ENCODE data around the gene OCRL. TPM values are rescaled to one million over a fixed set of nuclear protein-coding genes. Genes with fewer than 3 reads are reported as not detected.

Gene OCRL
- total and polyA plus RNA-seq, 2 donors (not counting 1 experiment from before 2014, with no cell fraction given): 4.6 to 10.6 TPM

DNA sequence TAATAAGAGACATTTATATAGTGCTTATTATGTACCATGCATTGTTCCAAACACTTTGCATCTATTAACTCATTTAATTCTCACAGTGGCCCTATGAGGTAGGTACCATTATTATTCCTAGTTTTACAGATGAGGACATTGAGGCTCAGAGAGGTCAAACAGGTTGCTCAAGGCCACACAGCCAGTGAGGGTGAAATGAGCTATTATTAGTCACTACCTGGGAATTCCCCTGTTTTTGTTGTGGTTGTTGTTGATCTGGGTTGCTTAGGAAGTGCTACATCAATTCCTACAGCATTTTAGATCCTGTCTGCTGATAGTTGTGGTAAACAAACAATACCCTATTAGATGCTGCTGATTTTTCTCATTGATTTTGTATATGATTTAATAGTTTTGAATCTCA, 73.5 kb downstream of the OCRL start:
- DNase-seq: no peak
- Histone ChIP-seq H3K27ac (ENCODE audit: low read length in 2 of 2) (no peak overlapping the region), H3K4me2 (replicated peaks; ENCODE audit: low read depth, low read length, poor library complexity, severe bottlenecking) (no peak overlapping the region), H3K4me1 (ENCODE audit: control insufficient read depth in 2 of 2, insufficient read depth in 2 of 2, low read length in 2 of 2) (no peaks in the 10 kb centered on the region), H3K79me2 (ENCODE audit: control insufficient read depth, insufficient read depth, low read length) (no peaks in the 10 kb centered on the region), H3K4me3 (ENCODE audit: control extremely low read depth in 1 of 5, extremely low read depth in 1 of 5, insufficient read depth in 1 of 5, low read depth in 2 of 5, low read length in 4 of 5) (no peak overlapping the region), H3K9me3 (ENCODE audit: control extremely low read depth in 1 of 3, control insufficient read depth in 2 of 3, insufficient read depth in 1 of 3, low read length in 2 of 3) (no peaks in the 10 kb centered on the region), H3K9ac (ENCODE audit: low read length) (no peak overlapping the region), H3K36me3 (replicated peaks in 1 of 2; ENCODE audit: control extremely low read depth in 1 of 2, control insufficient read depth in 1 of 2, extremely low read depth in 1 of 2, insufficient read depth in 2 of 2, low read length in 1 of 2) (no peaks in the 10 kb centered on the region), H3K27me3 (replicated peaks in 1 of 4; ENCODE audit: control extremely low read depth in 1 of 4, control insufficient read depth in 3 of 4, insufficient read depth in 4 of 4, low read length in 3 of 4) (no peaks in the 10 kb centered on the region), H2AFZ (ENCODE audit: insufficient read depth, low read depth, low read length, poor library complexity, severe bottlenecking) (no peak overlapping the region), H4K20me1 (ENCODE audit: control insufficient read depth, insufficient read depth, low read length, poor library complexity, severe bottlenecking) (no peaks in the 10 kb centered on the region)
- H3K27me3 Mint-ChIP-seq: no peaks in the 10 kb centered on the region
- no peak for TF ChIP-seq EZH2 (IDR thresholded peaks at IDR 0.05; ENCODE audit: borderline replicate concordance, insufficient read depth, low read depth, low read length, poor library complexity, severe bottlenecking)
- TF ChIP-seq, protein P1, sequence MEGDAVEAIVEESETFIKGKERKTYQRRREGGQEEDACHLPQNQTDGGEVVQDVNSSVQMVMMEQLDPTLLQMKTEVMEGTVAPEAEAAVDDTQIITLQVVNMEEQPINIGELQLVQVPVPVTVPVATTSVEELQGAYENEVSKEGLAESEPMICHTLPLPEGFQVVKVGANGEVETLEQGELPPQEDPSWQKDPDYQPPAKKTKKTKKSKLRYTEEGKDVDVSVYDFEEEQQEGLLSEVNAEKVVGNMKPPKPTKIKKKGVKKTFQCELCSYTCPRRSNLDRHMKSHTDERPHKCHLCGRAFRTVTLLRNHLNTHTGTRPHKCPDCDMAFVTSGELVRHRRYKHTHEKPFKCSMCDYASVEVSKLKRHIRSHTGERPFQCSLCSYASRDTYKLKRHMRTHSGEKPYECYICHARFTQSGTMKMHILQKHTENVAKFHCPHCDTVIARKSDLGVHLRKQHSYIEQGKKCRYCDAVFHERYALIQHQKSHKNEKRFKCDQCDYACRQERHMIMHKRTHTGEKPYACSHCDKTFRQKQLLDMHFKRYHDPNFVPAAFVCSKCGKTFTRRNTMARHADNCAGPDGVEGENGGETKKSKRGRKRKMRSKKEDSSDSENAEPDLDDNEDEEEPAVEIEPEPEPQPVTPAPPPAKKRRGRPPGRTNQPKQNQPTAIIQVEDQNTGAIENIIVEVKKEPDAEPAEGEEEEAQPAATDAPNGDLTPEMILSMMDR (IDR thresholded peaks at IDR 0.05): no peak
- H3K4me3 Mint-ChIP-seq: no peak overlapping the region
- POLR2A ChIA-PET: no interaction called here
- CTCF ChIA-PET: no interaction called here
- no peaks in the 10 kb centered on the region for H3K9me3 Mint-ChIP-seq (ENCODE audit: insufficient read depth)
- intact Hi-C loops (cut with micrococcal nuclease): no loop called here
- no peaks in the 10 kb centered on the region for H3K4me1 Mint-ChIP-seq
- no peak for ATAC-seq (ENCODE audit: low read depth)
- H3K27ac Mint-ChIP-seq: no peak overlapping the region

DNA sequence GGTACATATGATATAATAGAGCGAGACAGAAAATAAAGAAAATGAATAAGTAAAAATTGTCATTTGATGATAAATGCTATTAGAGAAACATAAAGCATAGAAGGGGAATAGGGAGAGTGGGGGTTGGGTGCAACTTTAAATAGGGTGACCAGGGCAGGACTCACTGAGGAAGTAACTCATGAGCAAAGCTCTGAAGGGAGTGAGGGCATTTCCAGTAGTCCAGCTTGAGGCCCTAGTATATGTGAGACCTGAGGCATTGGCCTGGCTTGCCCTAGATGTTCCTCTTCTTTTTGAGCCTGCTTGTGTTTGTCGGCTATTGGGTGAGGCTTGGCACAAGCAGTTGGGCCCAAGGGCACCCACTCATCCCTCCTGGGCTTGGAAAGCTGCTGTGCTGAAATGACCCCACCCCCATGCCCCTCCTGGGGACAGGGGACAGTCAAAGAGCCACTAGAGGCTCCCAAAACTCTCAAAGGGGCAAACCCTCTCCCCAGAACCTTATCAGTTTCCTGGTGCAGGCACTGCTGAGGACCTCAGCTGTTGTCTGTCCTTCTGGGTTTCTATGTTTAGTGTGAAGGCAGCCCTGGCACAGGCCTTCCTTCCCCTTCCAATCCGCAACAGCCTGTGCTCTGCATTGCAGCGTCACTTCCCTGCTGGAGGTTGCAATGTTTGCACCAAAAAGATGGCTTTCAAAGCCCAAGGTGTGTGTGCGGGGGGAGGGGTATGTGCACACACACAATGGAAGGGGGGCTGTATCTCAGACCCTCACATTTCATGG, 74.6 kb downstream of the OCRL start:
- H3K4me3 ChIP-seq (ENCODE audit: control extremely low read depth in 1 of 5, extremely low read depth in 1 of 5, insufficient read depth in 1 of 5, low read depth in 2 of 5, low read length in 4 of 5): no peak overlapping the region
- H3K4me1 ChIP-seq (ENCODE audit: control insufficient read depth in 2 of 2, insufficient read depth in 2 of 2, low read length in 2 of 2): no peaks in the 10 kb centered on the region
- no peak overlapping the region for H3K4me2 ChIP-seq (replicated peaks; ENCODE audit: low read depth, low read length, poor library complexity, severe bottlenecking)
- Mint-ChIP-seq H3K4me1 (no peaks in the 10 kb centered on the region), H3K27me3 (no peaks in the 10 kb centered on the region), H3K9me3 (ENCODE audit: insufficient read depth) (no peaks in the 10 kb centered on the region), H3K4me3 (no peak overlapping the region), H3K27ac (no peak overlapping the region)
- 60% methylated on average over 1 of the region's 5 CpGs for WGBS (ENCODE audit: insufficient coverage)
- no peak for ATAC-seq (ENCODE audit: low read depth)
- H3K27ac ChIP-seq (ENCODE audit: low read length in 2 of 2): no peak overlapping the region
- no peak for DNase-seq
- ChIA-PET CTCF (interaction anchor here (1.1 kb wide), 1 partner anchor 13 kb away, joined by 5 read pairs; no protein-coding TSS in a partner anchor), POLR2A (no interaction called here)
- H3K27me3 ChIP-seq (replicated peaks in 1 of 4; ENCODE audit: control extremely low read depth in 1 of 4, control insufficient read depth in 3 of 4, insufficient read depth in 4 of 4, low read length in 3 of 4): no peaks in the 10 kb centered on the region
- no peaks in the 10 kb centered on the region for H4K20me1 ChIP-seq (ENCODE audit: control insufficient read depth, insufficient read depth, low read length, poor library complexity, severe bottlenecking)
- no peaks in the 10 kb centered on the region for H3K36me3 ChIP-seq (replicated peaks in 1 of 2; ENCODE audit: control extremely low read depth in 1 of 2, control insufficient read depth in 1 of 2, extremely low read depth in 1 of 2, insufficient read depth in 2 of 2, low read length in 1 of 2)
- no peaks in the 10 kb centered on the region for H3K79me2 ChIP-seq (ENCODE audit: control insufficient read depth, insufficient read depth, low read length)
- TF ChIP-seq EZH2 (IDR thresholded peaks at IDR 0.05; ENCODE audit: borderline replicate concordance, insufficient read depth, low read depth, low read length, poor library complexity, severe bottlenecking): no peak
- TF ChIP-seq, protein P1 (IDR thresholded peaks at IDR 0.05): no peak
- intact Hi-C loops (cut with micrococcal nuclease): no loop called here
- H3K9ac ChIP-seq (ENCODE audit: low read length): no peak overlapping the region
- H2AFZ ChIP-seq (ENCODE audit: insufficient read depth, low read depth, low read length, poor library complexity, severe bottlenecking): no peak overlapping the region
- no peaks in the 10 kb centered on the region for H3K9me3 ChIP-seq (ENCODE audit: control extremely low read depth in 1 of 3, control insufficient read depth in 2 of 3, insufficient read depth in 1 of 3, low read length in 2 of 3)
